Measurements from ENCODE around the gene GRHL3.

The GRHL3 gene

DNA sequence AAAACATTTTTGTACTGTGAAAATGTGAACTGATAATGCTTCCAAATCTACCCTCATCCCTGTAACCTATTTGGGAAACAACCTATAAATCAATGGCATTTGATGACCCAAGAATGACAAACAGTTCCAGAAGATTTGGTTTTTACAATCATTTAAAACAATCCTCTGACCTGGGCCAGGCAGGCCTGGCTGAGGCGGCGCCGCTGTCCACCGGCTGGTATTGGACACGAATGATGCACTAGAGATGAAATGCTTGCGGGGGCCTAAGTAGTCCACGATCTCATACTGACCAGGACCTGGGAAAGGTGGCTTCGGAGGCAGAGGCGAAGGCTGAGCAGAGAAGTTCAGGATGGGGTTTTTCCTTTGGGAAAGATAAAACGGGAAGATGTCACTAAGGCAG is 41.5 kb downstream of the GRHL3 start:
- DNase-seq (ENCODE audit: low read depth): no peak
- TF ChIP-seq, protein P1, sequence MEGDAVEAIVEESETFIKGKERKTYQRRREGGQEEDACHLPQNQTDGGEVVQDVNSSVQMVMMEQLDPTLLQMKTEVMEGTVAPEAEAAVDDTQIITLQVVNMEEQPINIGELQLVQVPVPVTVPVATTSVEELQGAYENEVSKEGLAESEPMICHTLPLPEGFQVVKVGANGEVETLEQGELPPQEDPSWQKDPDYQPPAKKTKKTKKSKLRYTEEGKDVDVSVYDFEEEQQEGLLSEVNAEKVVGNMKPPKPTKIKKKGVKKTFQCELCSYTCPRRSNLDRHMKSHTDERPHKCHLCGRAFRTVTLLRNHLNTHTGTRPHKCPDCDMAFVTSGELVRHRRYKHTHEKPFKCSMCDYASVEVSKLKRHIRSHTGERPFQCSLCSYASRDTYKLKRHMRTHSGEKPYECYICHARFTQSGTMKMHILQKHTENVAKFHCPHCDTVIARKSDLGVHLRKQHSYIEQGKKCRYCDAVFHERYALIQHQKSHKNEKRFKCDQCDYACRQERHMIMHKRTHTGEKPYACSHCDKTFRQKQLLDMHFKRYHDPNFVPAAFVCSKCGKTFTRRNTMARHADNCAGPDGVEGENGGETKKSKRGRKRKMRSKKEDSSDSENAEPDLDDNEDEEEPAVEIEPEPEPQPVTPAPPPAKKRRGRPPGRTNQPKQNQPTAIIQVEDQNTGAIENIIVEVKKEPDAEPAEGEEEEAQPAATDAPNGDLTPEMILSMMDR (conservative IDR thresholded peaks at IDR 0.05; ENCODE audit: low read depth, low read length): no peak
- H3K4me3 ChIP-seq (ENCODE audit: low read depth, low read length): no peak overlapping the region

- TF ChIP-seq, protein P1 (conservative IDR thresholded peaks at IDR 0.05; ENCODE audit: low read depth, low read length): no peak
- no peak overlapping the region for H3K4me3 ChIP-seq (ENCODE audit: low read depth, low read length)
- no peak for DNase-seq (ENCODE audit: low read depth)
These were observed 42.7 kb downstream of the GRHL3 start for GRCh38 chr1:24361811-24362210.

GRCh38 chr1:24362396-24362795 is 43.2 kb downstream of the GRHL3 start:
- no peak for DNase-seq (ENCODE audit: low read depth)
- no peak overlapping the region for H3K4me3 ChIP-seq (ENCODE audit: low read depth, low read length)
- TF ChIP-seq, protein P1 (conservative IDR thresholded peaks at IDR 0.05; ENCODE audit: low read depth, low read length): no peak

GRCh38 chr1:24362982-24363614 is 43.9 kb downstream of the GRHL3 start:
- peak; percentile 95 for DNase-seq (ENCODE audit: low read depth)
- no peak overlapping the region for H3K4me3 ChIP-seq (ENCODE audit: low read depth, low read length)
- TF ChIP-seq, protein P1 (conservative IDR thresholded peaks at IDR 0.05; ENCODE audit: low read depth, low read length): no peak

GRCh38 chr1:24363994-24364393 is 44.8 kb downstream of the GRHL3 start:
- no peak for DNase-seq (ENCODE audit: low read depth)

GRCh38 chr1:24364605-24364974 is 45.4 kb downstream of the GRHL3 start:
- DNase-seq (ENCODE audit: low read depth): no peak
- TF ChIP-seq, protein P1 (conservative IDR thresholded peaks at IDR 0.05; ENCODE audit: low read depth, low read length): no peak
- no peak overlapping the region for H3K4me3 ChIP-seq (ENCODE audit: low read depth, low read length)

More at GRCh38 chr1:24363994-24364393, 44.8 kb downstream of the GRHL3 start:
- TF ChIP-seq, protein P1 (conservative IDR thresholded peaks at IDR 0.05; ENCODE audit: low read depth, low read length): no peak
- no peak overlapping the region for H3K4me3 ChIP-seq (ENCODE audit: low read depth, low read length)

DNA sequence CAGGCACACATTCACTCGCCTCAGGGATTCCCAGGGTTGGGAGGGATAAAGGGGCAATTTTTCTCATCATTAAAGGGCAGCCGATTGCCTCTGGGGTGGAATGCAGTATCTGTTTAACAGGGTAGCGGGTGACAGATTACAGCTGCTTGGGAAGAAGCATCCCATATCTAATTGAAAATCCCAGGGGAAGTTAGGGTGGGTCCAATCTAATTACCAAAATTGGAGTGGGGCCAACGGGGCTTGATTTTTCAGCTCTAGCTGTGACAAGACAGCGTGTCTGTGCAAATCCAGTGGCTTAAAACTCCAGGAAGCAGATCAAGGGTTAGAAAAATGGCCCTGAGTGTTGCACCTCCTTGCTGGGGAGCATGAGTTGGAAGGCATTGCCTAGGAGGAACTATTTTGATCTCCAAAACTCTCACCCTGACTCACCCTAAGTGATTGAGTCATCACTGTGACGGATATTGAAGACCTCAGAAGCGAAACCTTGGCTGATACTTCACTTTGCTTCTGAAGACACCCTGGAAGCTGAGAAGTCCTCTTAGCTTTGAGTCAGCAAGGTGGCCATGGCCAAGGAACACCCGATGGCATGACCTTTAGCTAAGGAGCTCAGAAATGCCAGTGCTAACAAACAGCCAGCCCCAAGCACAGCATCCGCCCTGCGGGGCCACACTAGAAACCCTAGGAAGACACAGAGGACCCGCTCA is 46.0 kb downstream of the GRHL3 start:
- no peak overlapping the region for H3K4me3 ChIP-seq (ENCODE audit: low read depth, low read length)
- DNase-seq (ENCODE audit: low read depth): peak; percentile 80
- TF ChIP-seq, protein P1 (conservative IDR thresholded peaks at IDR 0.05; ENCODE audit: low read depth, low read length): no peak
